GM12878 (cell line): ENCODE measurements around the gene SRA1. TPM values are rescaled to one million over a fixed set of nuclear protein-coding genes. Genes with fewer than 3 reads are reported as not detected.

Source experiments
- ATAC-seq: fragments of 200-7000 bp; cut with Tn5 transposase; 3 replicates; pipeline ENCODE4 v1.9.1; 2020; ENCODE audit warnings: mild to moderate bottlenecking, moderate library complexity
- BruUV-seq: library from RNA; stranded (reverse); fragments of 400-500 nt; replicated peaks from 2 replicates; lab custom pipeline; 2021; lab: Mats Ljungman, UMichigan
- CTCF ChIA-PET: fragments of 300-600 bp; sonication (Branson Sonifier 250); formaldehyde crosslinking; extraction: SDS; loops from one replicate; lab custom pipeline; 2021; ENCODE audit warnings: inconsistent platforms; lab: Yijun Ruan, JAX
- POLR2A ChIA-PET: fragments of 350-600 bp; formaldehyde crosslinking; extraction: SDS; loops from one replicate; lab custom pipeline; 2021; ENCODE audit warnings: inconsistent platforms; lab: Charles Lee
- RAD21 ChIA-PET: fragments of 300-600 bp; sonication (Branson Sonifier 250); formaldehyde crosslinking; loops from one replicate; lab custom pipeline; 2023; ENCODE audit warnings: antibody characterized with exemption; ENCODE audit not compliant: unreplicated experiment; lab: Charles Lee
- SMC1A ChIA-PET: fragments of 300-600 bp; sonication (Branson Sonifier 250); formaldehyde crosslinking; loops from one replicate; lab custom pipeline; 2023; ENCODE audit not compliant: unreplicated experiment, uncharacterized antibody; lab: Charles Lee
- DNase-seq: peaks from one replicate; pipeline ENCODE4 v3.0.0-alpha.2; 2011; ENCODE audit warnings: low read depth, low spot score
- FAIRE-seq: peaks from 3 replicates; lab custom pipeline; 2011; peaks lifted over from hg19 to GRCh38; lab: Jason Lieb, UNC
- H2AFZ ChIP-seq: 2 replicates; pipeline ENCODE4 v1.6.0; 2011; ENCODE audit warnings: low read depth, low read length, control low read depth; ENCODE audit not compliant: control insufficient read depth
- H3K27ac ChIP-seq: 2 replicates; pipeline ENCODE4 v1.5.1; 2011; ENCODE audit warnings: control low read depth; ENCODE audit not compliant: control insufficient read depth, insufficient read depth
- H3K27me3 ChIP-seq, 2 experiments: replicated peaks in 1 of 2; 2 replicates each; pipeline versions ENCODE4 v1.6.0 to v1.6.1; 2011; ENCODE audit warnings: low read length in 1 of 2; ENCODE audit not compliant: control insufficient read depth in 2 of 2, insufficient read depth in 2 of 2
- H3K36me3 ChIP-seq, 2 experiments: 2 replicates each; pipeline ENCODE4 v1.5.1; 2011; ENCODE audit warnings: low read length in 1 of 2; ENCODE audit not compliant: control insufficient read depth in 2 of 2, insufficient read depth in 2 of 2
- H3K4me1 ChIP-seq: 2 replicates; pipeline ENCODE4 v1.6.1; 2011; ENCODE audit warnings: mild to moderate bottlenecking, low read length, moderate library complexity, mixed read lengths; ENCODE audit not compliant: control insufficient read depth, insufficient read depth
- H3K4me2 ChIP-seq: 2 replicates; pipeline ENCODE4 v1.6.0; 2011; ENCODE audit warnings: control low read depth; ENCODE audit not compliant: control insufficient read depth, insufficient read depth
- H3K4me3 ChIP-seq: fragments of 200-600 bp; sonication (generic); 2 replicates; pipeline ENCODE4 v1.5.1; 2016
- H3K79me2 ChIP-seq: 2 replicates; pipeline ENCODE4 v1.6.0; 2011; ENCODE audit warnings: low read length; ENCODE audit not compliant: control insufficient read depth, insufficient read depth
- H3K9ac ChIP-seq: 2 replicates; pipeline ENCODE4 v1.8.0; 2011; ENCODE audit warnings: low read length, control low read depth, mixed read lengths; ENCODE audit not compliant: control insufficient read depth, insufficient read depth
- H3K9me3 ChIP-seq: replicated peaks from 3 replicates; pipeline ENCODE4 v1.5.1; 2011; ENCODE audit warnings: mild to moderate bottlenecking, low read length; ENCODE audit not compliant: control insufficient read depth, insufficient read depth
- H4K20me1 ChIP-seq: 2 replicates; pipeline ENCODE4 v1.6.0; 2011; ENCODE audit not compliant: control insufficient read depth, insufficient read depth
- MEF2A ChIP-seq: IDR thresholded peaks from 2 replicates; pipeline ENCODE4 v1.6.1; 2011; ENCODE audit warnings: low read depth, mild to moderate bottlenecking, low read length, moderate library complexity; ENCODE audit not compliant: insufficient read depth
- MTA3 ChIP-seq: IDR thresholded peaks from 2 replicates; pipeline ENCODE4 v1.6.1; 2012; ENCODE audit warnings: low read length, inconsistent platforms, borderline replicate concordance
- POLR2A ChIP-seq: IDR thresholded peaks from 2 replicates; pipeline ENCODE4 v1.6.1; 2011; ENCODE audit warnings: low read depth, mild to moderate bottlenecking, low read length
- POLR2AphosphoS5 ChIP-seq: IDR thresholded peaks from 2 replicates; pipeline ENCODE4 v1.6.1; 2011; ENCODE audit warnings: mild to moderate bottlenecking, low read length, inconsistent platforms
- SMAD5 ChIP-seq: IDR thresholded peaks from 2 replicates; pipeline ENCODE4 v1.6.1; 2016; ENCODE audit warnings: antibody characterized with exemption, low read depth
- WGBS: methylation state at CpG from one replicate; pipeline ENCODE4 v1.1.6; 2016; ENCODE audit warnings: low lambda C conversion rate; ENCODE audit not compliant: insufficient replicate concordance, insufficient coverage; ENCODE audit errors: missing lambda C conversion rate; 5-methylcytosine and 5-hydroxymethylcytosine counted together
- in situ Hi-C: fragments of 300-500 bp; cut with MboI; formaldehyde crosslinking; loops from 9 replicates; pipeline ENCODE4 v1.14.3; 2018; ENCODE audit warnings: mixed read lengths
- intact Hi-C: fragments of 100-400 bp; cut with micrococcal nuclease; formaldehyde crosslinking; loops from one replicate; pipeline ENCODE4 v1.14.2; 2022; ENCODE audit not compliant: unreplicated experiment
- polyA plus RNA-seq, 11 experiments: library from polyadenylated mRNA; depleted of rRNA in 4 of 11; unstranded in 6 of 11; stranded (reverse) in 5 of 11; fragments of >200 nt; fragmentation: Nextera tagmentation in 4 of 11; fragmentation: Illumina TruSeq in 1 of 11; extraction: Ambion mirVana in 4 of 11; extraction: Trizol in 1 of 11; gene quantifications; 1 replicate in 1 of 11; 2 replicates in 10 of 11; pipeline versions ENCODE4 v1.2.1 to v1.2.3, GENCODE V29; 2011 to 2016; ENCODE audit warnings: inconsistent platforms in 2 of 11, missing spikeins in 2 of 11, low read depth in 1 of 11
- total RNA-seq, 4 experiments: library from RNA; depleted of rRNA in 3 of 4; stranded (reverse); fragments of >200 nt in 3 of 4; fragmentation: Illumina TruSeq in 1 of 4; extraction: Trizol in 1 of 4; gene quantifications; 2 replicates each; pipeline versions ENCODE4 v1.2.1 to v1.2.3, GENCODE V29; 2013 to 2021

Gene SRA1
- total and polyA plus RNA-seq, 10 of the 15 experiments (the other 5 are each of a cell fraction or from before 2014, with no cell fraction given): 35.3 to 127 (median 56.1) TPM

- intact Hi-C loops (loop anchor here (5.0 kb wide), 1 partner anchor 148 kb away; the partner anchor contains the start of gene ANKHD1), in situ Hi-C loops (no loop called here)
- Histone ChIP-seq H2AFZ (no peak overlapping the region), H3K9ac (no peak overlapping the region), H3K4me1 (peaks cover 30% of the 10 kb centered on the region), H3K4me3 (no peak overlapping the region), H3K4me2 (0 out of 2 replicates have a peak overlapping the region, but pooled peaks have one; percentile 11), H4K20me1 (no peaks in the 10 kb centered on the region), H3K9me3 (no peaks in the 10 kb centered on the region), H3K79me2 (peaks cover 28% of the 10 kb centered on the region), H3K27ac (no peak overlapping the region), H3K36me3 (peaks cover 18 to 32% of the 10 kb centered on the region in 2 experiments), H3K27me3 (no peaks in the 10 kb centered on the region)
- DNase-seq: no peak
- TF ChIP-seq POLR2A: peak; percentile 14; the same call in 1 of the 2 replicates
- no peak for TF ChIP-seq SMAD5
- RAD21 ChIA-PET: no interaction called here
- no peak for FAIRE-seq
- ATAC-seq: no peak
- CTCF ChIA-PET: no interaction called here
- SMC1A ChIA-PET: no interaction called here
- 86% methylated on average over 11 of the region's 11 CpGs for WGBS
- POLR2A ChIA-PET: no interaction called here
- no TSS peak for BruUV-seq
Observed at GRCh38 chr5:140550147-140551079, 6.9 kb downstream of the SRA1 start.

- Histone ChIP-seq H3K27me3 (no peaks in the 10 kb centered on the region), H3K4me1 (peaks cover 30% of the 10 kb centered on the region), H3K27ac (0 out of 2 replicates have a peak overlapping the region, but pooled peaks have one; percentile 6), H3K36me3 (peaks cover 18 to 32% of the 10 kb centered on the region in 2 experiments), H3K79me2 (peaks cover 20% of the 10 kb centered on the region), H3K4me3 (no peak overlapping the region), H3K9ac (no peak overlapping the region), H3K4me2 (no peak overlapping the region), H2AFZ (no peak overlapping the region), H4K20me1 (no peaks in the 10 kb centered on the region), H3K9me3 (no peaks in the 10 kb centered on the region)
- no TSS peak for BruUV-seq
- WGBS: 100% methylated on average over 3 of the region's 3 CpGs
- ChIA-PET CTCF (no interaction called here), POLR2A (interaction anchor here (1.9 to 2.9 kb wide), 2 partner anchors 8 to 21 kb away, joined by 4 to 23 read pairs; partner anchors contain the start of gene SRA1), RAD21 (no interaction called here), SMC1A (interaction anchor here (2.3 kb wide), 1 partner anchor 170 kb away, joined by 7 read pairs; no protein-coding TSS in a partner anchor)
- in situ Hi-C loops: no loop called here
- TF ChIP-seq POLR2AphosphoS5: peak; percentile 61; the same call in 1 of the 2 replicates
- TF ChIP-seq POLR2A: peak; percentile 39; the same call in 1 of the 2 replicates
- no peak for TF ChIP-seq MEF2A
- TF ChIP-seq MTA3: peak; percentile 33; the same call in 1 of the 2 replicates
- no peak for FAIRE-seq
- intact Hi-C loops: loop anchor here (5.0 kb wide), 1 partner anchor 147 kb away; the partner anchor contains the start of gene ANKHD1
- no peak for DNase-seq
- ATAC-seq: no peak
Observed at GRCh38 chr5:140549237-140550144, 7.8 kb downstream of the SRA1 start.
